Kidney capillary endothelial cell (primary cell): ENCODE measurements around the gene TXNDC11.
A peak's percentile ranks its signal among the peaks of the same experiment; 100 is the strongest.

ENCODE experiments used
- DNase-seq: peaks from one replicate; pipeline ENCODE4 v3.0.0-alpha.2; 2018; ENCODE audit warnings: low spot score

The TXNDC11 gene

DNA sequence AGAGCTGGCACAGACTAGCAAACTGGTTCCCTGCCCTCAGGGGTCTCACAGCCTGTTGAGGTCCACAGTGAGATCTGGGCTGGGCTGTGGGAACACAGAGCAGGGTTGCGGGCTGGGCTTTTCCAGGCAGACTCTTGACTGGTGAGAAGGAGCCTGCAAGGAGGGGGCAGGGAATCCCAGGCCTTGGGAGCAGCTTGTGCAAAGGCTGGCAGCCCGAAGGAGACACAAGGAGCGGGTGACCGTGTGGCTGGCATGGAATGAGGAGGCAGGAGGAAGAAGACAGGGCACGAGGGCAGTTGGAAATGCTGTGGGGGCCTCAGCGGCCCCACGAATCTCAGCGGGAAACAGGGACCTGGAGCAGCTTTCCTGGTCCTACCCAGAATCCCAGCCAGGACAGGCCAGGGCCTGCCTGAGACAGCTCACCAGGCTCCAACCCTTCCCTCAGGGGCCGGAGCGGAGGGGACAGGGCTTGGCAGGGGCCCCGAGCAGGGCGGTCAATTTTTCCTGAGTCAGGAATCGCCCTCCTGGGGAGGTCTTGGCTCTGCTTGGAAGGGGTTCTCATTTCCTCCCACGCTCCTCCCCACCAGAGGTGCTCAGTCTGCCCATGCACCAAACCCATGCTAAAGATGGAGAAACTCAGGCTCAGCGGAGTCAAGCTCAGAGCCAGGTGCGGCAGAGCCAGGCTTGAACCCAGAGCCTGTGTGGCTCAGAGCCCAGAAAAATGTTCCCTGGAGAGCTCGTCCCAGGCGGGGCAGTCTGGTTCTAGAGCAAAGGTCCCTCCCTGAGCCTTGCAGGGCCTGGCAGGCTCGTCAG, 83.6 kb downstream of the TXNDC11 start:
- no peak for DNase-seq

- DNase-seq: no peak
These were observed 85.1 kb downstream of the TXNDC11 start for GRCh38 chr16:11657556-11657955.

DNA sequence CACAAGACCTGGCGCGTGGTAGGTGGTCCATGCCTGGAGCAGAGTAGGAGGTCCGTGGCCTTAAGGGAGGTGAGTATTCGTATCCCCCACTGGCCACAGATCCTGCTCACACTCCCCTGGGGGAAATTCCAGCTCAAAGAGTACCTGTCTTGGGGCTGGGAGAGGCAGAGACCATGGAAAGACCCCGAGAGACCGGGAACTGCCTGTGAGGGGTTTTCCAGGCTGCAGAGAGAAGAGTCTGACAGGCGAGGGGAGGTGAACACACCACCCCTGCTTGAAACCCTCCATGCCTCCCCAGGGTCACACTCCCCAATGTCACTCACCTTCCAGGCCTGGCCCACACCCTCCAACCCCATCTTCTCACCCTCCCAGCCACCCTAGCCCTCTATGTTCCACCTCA, 87.0 kb downstream of the TXNDC11 start:
- DNase-seq: no peak

- DNase-seq: no peak
These were observed 90.9 kb downstream of the TXNDC11 start for GRCh38 chr16:11651796-11652195.

GRCh38 chr16:11650641-11651591, 91.7 kb downstream of the TXNDC11 start:
- no peak for DNase-seq

GRCh38 chr16:11649276-11649675, 93.4 kb downstream of the TXNDC11 start:
- DNase-seq: no peak

DNA sequence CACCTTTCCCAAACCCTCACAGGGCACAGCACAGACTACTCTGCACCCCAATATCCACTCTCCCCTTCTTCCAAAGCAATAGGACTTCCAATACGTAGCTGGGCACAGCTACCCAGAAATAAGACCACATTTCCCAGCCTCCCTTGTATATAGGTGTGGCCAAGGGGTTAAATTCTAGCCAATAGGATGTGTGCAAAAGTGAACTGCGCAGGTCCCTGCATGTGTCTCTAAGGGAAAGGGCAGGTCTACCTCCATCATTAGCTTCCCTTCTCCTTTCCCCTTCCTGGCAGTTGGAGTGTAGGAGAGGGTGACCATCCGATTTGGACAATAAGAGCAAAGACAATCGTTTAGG, 99.9 kb downstream of the TXNDC11 start:
- no peak for DNase-seq

- peak; percentile 32 for DNase-seq
These were observed 101.5 kb downstream of the TXNDC11 start for GRCh38 chr16:11640987-11641817.

GRCh38 chr16:11639925-11640899, 102.4 kb downstream of the TXNDC11 start:
- no peak for DNase-seq

- no peak for DNase-seq
These were observed 103.6 kb downstream of the TXNDC11 start for GRCh38 chr16:11639008-11639562.

- no peak for DNase-seq
These were observed 104.5 kb downstream of the TXNDC11 start for GRCh38 chr16:11638140-11638539.

DNA sequence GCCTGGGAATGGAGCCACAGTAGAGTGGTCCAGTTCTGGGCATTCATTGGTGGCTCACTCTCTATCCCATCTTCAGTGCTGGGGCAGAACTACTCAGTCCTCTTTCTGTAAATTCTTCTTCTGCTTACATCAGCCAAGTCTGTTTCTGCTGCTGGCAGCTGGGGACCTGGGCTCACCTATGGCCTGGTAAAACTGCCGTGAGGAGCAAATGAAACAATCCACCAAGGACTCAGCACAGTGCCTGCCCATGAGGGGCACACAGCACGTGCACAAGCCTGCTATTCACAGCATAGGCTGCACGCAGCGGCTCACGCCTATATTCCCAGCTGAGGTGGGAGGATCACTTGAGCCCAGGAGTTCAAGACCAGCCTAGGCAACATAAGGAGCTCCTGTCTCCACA, 105.3 kb downstream of the TXNDC11 start:
- DNase-seq: no peak

GRCh38 chr16:11636172-11636721, 106.4 kb downstream of the TXNDC11 start:
- no peak for DNase-seq

DNA sequence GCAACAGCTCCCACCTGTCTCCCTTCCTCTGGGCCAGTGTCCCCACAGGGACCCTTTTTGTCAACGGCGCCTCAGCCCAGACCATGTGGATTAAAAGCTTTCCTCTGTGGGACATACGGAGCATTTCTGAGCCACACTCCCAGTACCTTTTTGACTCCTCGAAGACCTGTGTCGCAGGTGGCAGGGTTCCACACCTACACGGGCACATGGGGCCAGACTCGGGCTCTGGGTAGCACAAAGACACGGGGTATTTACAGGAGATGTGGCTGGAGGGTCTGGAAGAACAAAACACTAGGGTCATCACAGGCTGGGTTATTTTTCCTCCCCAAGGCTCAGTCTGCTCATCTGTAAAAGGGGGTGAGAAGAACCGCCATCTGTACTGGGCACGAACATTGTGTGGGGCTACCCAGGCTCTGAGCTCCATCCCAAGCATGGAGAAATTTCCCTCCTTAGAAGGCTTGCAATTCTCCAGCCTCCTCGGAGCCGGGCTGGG, 106.9 kb downstream of the TXNDC11 start:
- DNase-seq: no peak

DNA sequence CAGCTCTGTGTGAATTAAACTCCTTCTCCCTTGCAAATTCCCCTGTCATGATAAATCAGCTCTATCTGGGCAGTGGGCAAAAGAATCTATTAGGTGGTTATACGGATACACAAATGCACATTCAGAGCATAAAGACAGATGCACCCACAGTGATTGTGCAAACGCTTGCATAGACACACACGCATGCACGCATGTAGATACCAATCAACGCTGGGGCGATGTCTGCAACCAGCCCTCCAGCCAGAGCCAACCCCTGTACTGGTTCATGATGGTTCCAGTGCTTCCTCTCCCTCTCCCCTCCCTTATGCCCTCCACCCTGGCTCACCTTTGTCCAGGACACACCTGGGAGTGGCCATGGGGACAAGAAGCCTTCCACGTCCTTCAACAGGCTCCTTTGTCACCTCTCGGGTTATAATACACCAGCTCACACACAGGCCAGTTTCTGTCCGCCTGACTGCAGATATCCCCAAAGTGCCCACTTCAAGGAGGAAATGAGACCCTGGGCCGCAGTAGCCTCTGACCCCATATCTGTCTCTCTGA, 107.5 kb downstream of the TXNDC11 start:
- DNase-seq: no peak

- DNase-seq: no peak
These were observed 108.3 kb downstream of the TXNDC11 start for GRCh38 chr16:11634312-11634711.

DNA sequence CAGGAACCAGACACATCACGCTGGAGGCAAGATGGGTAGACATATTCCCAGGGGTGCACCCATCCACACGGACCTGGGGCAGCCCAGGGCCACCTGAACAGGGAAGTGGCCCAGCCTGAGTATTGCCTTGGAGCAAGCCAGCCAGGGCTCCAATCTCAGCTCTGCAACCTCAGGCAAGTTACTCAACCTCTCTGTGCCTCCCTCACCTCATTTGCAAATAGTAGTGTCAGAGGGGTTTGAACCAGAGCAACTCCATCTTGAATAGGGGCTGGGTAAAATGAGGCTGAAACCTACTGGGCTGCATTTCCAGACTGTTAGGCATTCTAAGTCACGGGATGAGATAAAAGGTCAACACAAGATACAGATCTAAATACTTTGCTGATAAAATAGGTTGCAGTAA, 109.5 kb downstream of the TXNDC11 start:
- no peak for DNase-seq

GRCh38 chr16:11632455-11632939, 110.2 kb downstream of the TXNDC11 start:
- DNase-seq: no peak

DNA sequence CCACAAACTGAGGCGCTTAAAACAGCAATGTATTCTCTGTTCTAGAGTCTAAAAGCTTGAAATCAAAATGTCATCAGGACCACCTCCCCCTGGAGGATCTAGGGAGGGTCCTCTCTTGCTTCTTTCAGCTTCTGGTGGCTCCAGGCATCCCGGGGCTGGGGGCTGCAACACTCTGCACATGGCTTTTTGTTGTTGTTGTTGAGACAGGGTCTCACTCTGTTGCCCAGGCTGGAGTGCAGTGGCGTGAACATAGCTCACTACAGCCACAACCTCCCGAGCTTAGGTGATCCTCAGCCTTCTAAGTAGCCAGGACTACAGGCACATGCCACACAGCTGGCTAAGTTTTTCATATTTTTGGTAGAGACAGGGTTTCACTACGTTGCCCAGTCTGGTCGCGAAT, 111.4 kb downstream of the TXNDC11 start:
- no peak for DNase-seq

- DNase-seq: no peak
These were observed 111.9 kb downstream of the TXNDC11 start for GRCh38 chr16:11630768-11631056.
